Endodermal cell (in vitro differentiated cells): ENCODE measurements around the gene GABRE. TPM values are rescaled to one million over a fixed set of nuclear protein-coding genes. Genes with fewer than 3 reads are reported as not detected.

Source experiments
- DNase-seq: peaks from one replicate; pipeline ENCODE4 v3.0.0-alpha.2; 2017
- H3K27ac ChIP-seq: 2 replicates; pipeline ENCODE4 v1.5.1; 2013; ENCODE audit warnings: mild to moderate bottlenecking, low read depth, low read length, moderate library complexity
- H3K27me3 ChIP-seq: 2 replicates; pipeline ENCODE4 v1.6.1; 2013; ENCODE audit warnings: mild to moderate bottlenecking, low read length, moderate library complexity; ENCODE audit not compliant: insufficient read depth, control insufficient read depth, poor library complexity, severe bottlenecking
- H3K36me3 ChIP-seq: 2 replicates; pipeline ENCODE4 v1.7.0; 2013; ENCODE audit warnings: mild to moderate bottlenecking, low read length, moderate library complexity; ENCODE audit not compliant: control insufficient read depth, insufficient read depth
- H3K4me1 ChIP-seq: one replicate; pipeline ENCODE4 v1.7.0; 2013; ENCODE audit warnings: low read length; ENCODE audit not compliant: control insufficient read depth, insufficient read depth
- H3K4me3 ChIP-seq: 2 replicates; pipeline ENCODE4 v1.5.1; 2013; ENCODE audit warnings: mild to moderate bottlenecking, low read length, moderate library complexity
- H3K9ac ChIP-seq: 2 replicates; pipeline ENCODE4 v1.6.1; 2013; ENCODE audit warnings: mild to moderate bottlenecking, low read length, moderate library complexity; ENCODE audit not compliant: poor library complexity, severe bottlenecking; ENCODE audit errors: extremely low read depth
- H3K9me3 ChIP-seq: 2 replicates; pipeline ENCODE4 v1.6.1; 2013; ENCODE audit warnings: mild to moderate bottlenecking, low read length, moderate library complexity; ENCODE audit not compliant: control insufficient read depth
- H3K27ac Mint-ChIP-seq: 2 replicates; pipeline ENCODE4 v1.8.0; 2020; ENCODE audit warnings: mixed read lengths
- H3K27me3 Mint-ChIP-seq: 2 replicates; pipeline ENCODE4 v1.8.0; 2021; ENCODE audit warnings: mild to moderate bottlenecking, mixed read lengths; ENCODE audit not compliant: insufficient read depth
- H3K36me3 Mint-ChIP-seq: 2 replicates; pipeline ENCODE4 v1.8.0; 2020; ENCODE audit warnings: low read depth, mixed read lengths
- H3K4me1 Mint-ChIP-seq: 2 replicates; pipeline ENCODE4 v1.8.0; 2020; ENCODE audit warnings: mixed read lengths
- H3K4me3 Mint-ChIP-seq: 2 replicates; pipeline ENCODE4 v1.8.0; 2020; ENCODE audit warnings: mild to moderate bottlenecking, moderate library complexity, mixed read lengths
- H3K9me3 Mint-ChIP-seq: 2 replicates; pipeline ENCODE4 v1.8.0; 2020; ENCODE audit warnings: mild to moderate bottlenecking, mixed read lengths
- WGBS, 2 experiments: methylation state at CpG; one replicate each; pipeline versions ENCODE4 v1.1.5 to v1.1.7; 2013; ENCODE audit warnings: missing lambda C conversion rate in 2 of 2, mixed read lengths in 1 of 2; ENCODE audit not compliant: insufficient coverage in 1 of 2, insufficient read length in 1 of 2; 5-methylcytosine and 5-hydroxymethylcytosine counted together
- total RNA-seq, 2 donors: library from RNA; stranded (reverse); fragmentation: NEBNext Ultra II Directional in 1 of 2; extraction: Animal tissue kit (Norgen Biotek cat#: 25700) in 1 of 2; gene quantifications; 2 replicates in 1 of 2; 3 replicates in 1 of 2; pipeline ENCODE4 v1.2.1, GENCODE V29; 2021
- TF ChIP-seq, protein P1 (sequence below): fragments of 200-600 bp; sonication (generic); conservative IDR thresholded peaks from 2 replicates; pipeline ENCODE4 v1.5.0; 2021; ENCODE audit warnings: antibody characterized with exemption, mild to moderate bottlenecking

GABRE gene
- total RNA-seq, 2 donors from 2014 or later, result 6.6 to 13.3 TPM

GRCh38 chrX:151921292-151921691 is 53.2 kb downstream of the GABRE start:
- H3K27me3 Mint-ChIP-seq, result no peaks in the 10 kb centered on the region
- no peak overlapping the region for H3K4me3 Mint-ChIP-seq
- H3K4me3 ChIP-seq, result no peak overlapping the region
- TF ChIP-seq, protein P1, sequence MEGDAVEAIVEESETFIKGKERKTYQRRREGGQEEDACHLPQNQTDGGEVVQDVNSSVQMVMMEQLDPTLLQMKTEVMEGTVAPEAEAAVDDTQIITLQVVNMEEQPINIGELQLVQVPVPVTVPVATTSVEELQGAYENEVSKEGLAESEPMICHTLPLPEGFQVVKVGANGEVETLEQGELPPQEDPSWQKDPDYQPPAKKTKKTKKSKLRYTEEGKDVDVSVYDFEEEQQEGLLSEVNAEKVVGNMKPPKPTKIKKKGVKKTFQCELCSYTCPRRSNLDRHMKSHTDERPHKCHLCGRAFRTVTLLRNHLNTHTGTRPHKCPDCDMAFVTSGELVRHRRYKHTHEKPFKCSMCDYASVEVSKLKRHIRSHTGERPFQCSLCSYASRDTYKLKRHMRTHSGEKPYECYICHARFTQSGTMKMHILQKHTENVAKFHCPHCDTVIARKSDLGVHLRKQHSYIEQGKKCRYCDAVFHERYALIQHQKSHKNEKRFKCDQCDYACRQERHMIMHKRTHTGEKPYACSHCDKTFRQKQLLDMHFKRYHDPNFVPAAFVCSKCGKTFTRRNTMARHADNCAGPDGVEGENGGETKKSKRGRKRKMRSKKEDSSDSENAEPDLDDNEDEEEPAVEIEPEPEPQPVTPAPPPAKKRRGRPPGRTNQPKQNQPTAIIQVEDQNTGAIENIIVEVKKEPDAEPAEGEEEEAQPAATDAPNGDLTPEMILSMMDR, result no peak
- no peaks in the 10 kb centered on the region for H3K36me3 ChIP-seq
- H3K36me3 Mint-ChIP-seq, result no peaks in the 10 kb centered on the region
- H3K9me3 ChIP-seq, result no peaks in the 10 kb centered on the region
- H3K4me1 ChIP-seq, result no peaks in the 10 kb centered on the region
- no peak overlapping the region for H3K9ac ChIP-seq
- H3K27ac Mint-ChIP-seq, result no peak overlapping the region
- H3K4me1 Mint-ChIP-seq, result no peaks in the 10 kb centered on the region
- H3K27me3 ChIP-seq, result no peaks in the 10 kb centered on the region
- H3K27ac ChIP-seq, result no peak overlapping the region
- WGBS, 2 experiments, result 98% methylated on average over 8 of the region's 10 CpGs; no CpG with 5 or more reads in 1 of the 2 experiments
- no peak for DNase-seq
- peaks cover 52% of the 10 kb centered on the region for H3K9me3 Mint-ChIP-seq

GRCh38 chrX:151920530-151920929 is 53.9 kb downstream of the GABRE start:
- no peaks in the 10 kb centered on the region for H3K4me1 Mint-ChIP-seq
- Histone ChIP-seq H3K27me3 (no peaks in the 10 kb centered on the region), H3K9ac (no peak overlapping the region), H3K27ac (no peak overlapping the region), H3K4me3 (no peak overlapping the region), H3K4me1 (no peaks in the 10 kb centered on the region), H3K36me3 (no peaks in the 10 kb centered on the region), H3K9me3 (no peaks in the 10 kb centered on the region)
- no peak overlapping the region for H3K27ac Mint-ChIP-seq
- DNase-seq, result no peak
- TF ChIP-seq, protein P1, result no peak
- peaks cover 47% of the 10 kb centered on the region for H3K9me3 Mint-ChIP-seq
- no peaks in the 10 kb centered on the region for H3K36me3 Mint-ChIP-seq
- no peak overlapping the region for H3K4me3 Mint-ChIP-seq
- 88% methylated on average over 1 of the region's 6 CpGs; no CpG with 5 or more reads in 1 of the 2 experiments for WGBS, 2 experiments
- no peaks in the 10 kb centered on the region for H3K27me3 Mint-ChIP-seq

DNA sequence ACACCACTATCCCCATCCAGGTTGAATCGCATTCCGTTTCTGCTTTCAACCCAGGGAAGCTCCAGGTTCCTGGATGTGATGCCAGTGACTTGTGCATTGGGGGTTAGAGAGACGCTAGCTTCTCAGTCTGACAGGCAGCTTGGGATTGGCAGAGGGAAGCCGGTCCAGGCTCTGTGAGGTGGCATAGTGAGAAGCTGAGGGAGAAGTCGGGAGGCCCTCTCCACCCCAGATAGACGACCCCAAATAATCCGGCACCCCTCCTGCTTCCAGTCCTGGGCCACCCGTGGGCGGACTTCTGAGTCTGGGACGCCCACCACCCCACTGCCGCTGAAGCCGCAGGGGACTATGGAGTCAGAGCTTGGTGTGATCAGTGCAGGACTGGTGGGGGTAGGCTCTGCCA is 54.4 kb downstream of the GABRE start:
- H3K27ac Mint-ChIP-seq, result no peak overlapping the region
- H3K36me3 Mint-ChIP-seq, result no peaks in the 10 kb centered on the region

More for the DNA sequence above, 54.4 kb downstream of the GABRE start:
- no peak overlapping the region for H3K4me3 Mint-ChIP-seq
- H3K36me3 ChIP-seq, result no peaks in the 10 kb centered on the region
- DNase-seq, result no peak
- H3K4me1 ChIP-seq, result no peaks in the 10 kb centered on the region
- no peaks in the 10 kb centered on the region for H3K27me3 Mint-ChIP-seq
- no peak overlapping the region for H3K9ac ChIP-seq
- H3K27me3 ChIP-seq, result no peaks in the 10 kb centered on the region
- WGBS, 2 experiments, result 95% methylated on average over 11 of the region's 12 CpGs; no CpG with 5 or more reads in 1 of the 2 experiments
- TF ChIP-seq, protein P1, result no peak
- H3K4me1 Mint-ChIP-seq, result no peaks in the 10 kb centered on the region
- H3K27ac ChIP-seq, result no peak overlapping the region
- peaks cover 43% of the 10 kb centered on the region for H3K9me3 Mint-ChIP-seq
- H3K4me3 ChIP-seq, result no peak overlapping the region
- H3K9me3 ChIP-seq, result no peaks in the 10 kb centered on the region
